Tibial nerve (tissue), 4 donors: Measurements from ENCODE around the gene BTRC.

Source experiments
- EP300 ChIP-seq, 2 donors: sonication (generic); formaldehyde crosslinking; IDR thresholded peaks; one replicate each; pipeline ENCODE4 v1.6.1; 2017; ENCODE audit warnings: antibody characterized with exemption in 2 of 2, mild to moderate bottlenecking in 1 of 2
- POLR2A ChIP-seq, 2 donors: fragments of 450-650 bp; IDR thresholded peaks; one replicate each; pipeline ENCODE4 v1.6.1; 2017; ENCODE audit warnings: antibody characterized with exemption in 2 of 2, mild to moderate bottlenecking in 2 of 2, moderate library complexity in 2 of 2
- TF ChIP-seq, protein P1 (sequence below), 5 experiments: fragments of 200-600 bp in 3 of 5; fragments of 450-650 bp in 2 of 5; sonication (generic) in 3 of 5; IDR thresholded peaks; one replicate each; pipeline ENCODE4 v1.5.1; 2016 to 2019; ENCODE audit warnings: antibody characterized with exemption in 5 of 5, mild to moderate bottlenecking in 3 of 5, moderate library complexity in 2 of 5

DNA sequence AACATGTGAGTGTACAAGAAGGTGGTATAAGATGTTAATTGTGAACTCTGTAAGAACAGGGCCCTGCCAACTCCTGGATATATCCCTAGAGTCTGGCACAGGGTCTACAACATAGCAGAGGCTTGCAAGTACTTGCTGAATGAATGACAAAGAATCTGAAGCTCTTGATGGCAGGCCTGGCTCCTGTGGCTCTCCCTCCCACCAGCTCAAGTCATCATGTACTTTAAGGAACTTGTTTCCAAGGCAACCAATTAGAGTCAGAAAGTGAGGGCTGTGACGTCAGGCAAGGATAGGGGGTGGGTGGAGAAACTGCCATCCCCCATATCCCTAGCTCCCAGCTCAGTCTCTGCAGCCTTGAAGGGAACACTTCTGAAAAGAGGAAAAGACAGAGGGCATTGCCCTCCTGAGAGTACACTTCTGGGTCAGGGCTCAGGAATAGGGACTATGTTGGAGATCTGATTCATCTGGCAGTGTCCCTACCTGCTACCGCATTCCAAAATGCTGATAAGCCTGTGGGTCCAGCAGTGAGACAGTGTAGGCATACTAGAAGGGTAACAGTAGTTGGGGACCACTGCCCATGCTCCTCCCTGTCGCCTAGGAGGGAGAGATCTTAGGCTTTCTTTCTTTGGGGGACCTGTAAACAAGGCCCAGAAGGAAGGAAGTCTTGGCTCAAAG lies 34.6 kb upstream of the BTRC start:
- TF ChIP-seq POLR2A (IDR thresholded peaks at IDR 0.05) (no peak), EP300 (IDR thresholded peaks at IDR 0.05) (no peak)
- TF ChIP-seq, protein P1, sequence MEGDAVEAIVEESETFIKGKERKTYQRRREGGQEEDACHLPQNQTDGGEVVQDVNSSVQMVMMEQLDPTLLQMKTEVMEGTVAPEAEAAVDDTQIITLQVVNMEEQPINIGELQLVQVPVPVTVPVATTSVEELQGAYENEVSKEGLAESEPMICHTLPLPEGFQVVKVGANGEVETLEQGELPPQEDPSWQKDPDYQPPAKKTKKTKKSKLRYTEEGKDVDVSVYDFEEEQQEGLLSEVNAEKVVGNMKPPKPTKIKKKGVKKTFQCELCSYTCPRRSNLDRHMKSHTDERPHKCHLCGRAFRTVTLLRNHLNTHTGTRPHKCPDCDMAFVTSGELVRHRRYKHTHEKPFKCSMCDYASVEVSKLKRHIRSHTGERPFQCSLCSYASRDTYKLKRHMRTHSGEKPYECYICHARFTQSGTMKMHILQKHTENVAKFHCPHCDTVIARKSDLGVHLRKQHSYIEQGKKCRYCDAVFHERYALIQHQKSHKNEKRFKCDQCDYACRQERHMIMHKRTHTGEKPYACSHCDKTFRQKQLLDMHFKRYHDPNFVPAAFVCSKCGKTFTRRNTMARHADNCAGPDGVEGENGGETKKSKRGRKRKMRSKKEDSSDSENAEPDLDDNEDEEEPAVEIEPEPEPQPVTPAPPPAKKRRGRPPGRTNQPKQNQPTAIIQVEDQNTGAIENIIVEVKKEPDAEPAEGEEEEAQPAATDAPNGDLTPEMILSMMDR (IDR thresholded peaks at IDR 0.05), result no peak
